GM19238 (cell line): ENCODE results near the gene CALY.

ENCODE experiments used
- DNase-seq: peaks from one replicate; pipeline ENCODE4 v3.0.0; 2011; ENCODE audit warnings: low spot score; ENCODE audit not compliant: insufficient read length

The CALY gene

DNA sequence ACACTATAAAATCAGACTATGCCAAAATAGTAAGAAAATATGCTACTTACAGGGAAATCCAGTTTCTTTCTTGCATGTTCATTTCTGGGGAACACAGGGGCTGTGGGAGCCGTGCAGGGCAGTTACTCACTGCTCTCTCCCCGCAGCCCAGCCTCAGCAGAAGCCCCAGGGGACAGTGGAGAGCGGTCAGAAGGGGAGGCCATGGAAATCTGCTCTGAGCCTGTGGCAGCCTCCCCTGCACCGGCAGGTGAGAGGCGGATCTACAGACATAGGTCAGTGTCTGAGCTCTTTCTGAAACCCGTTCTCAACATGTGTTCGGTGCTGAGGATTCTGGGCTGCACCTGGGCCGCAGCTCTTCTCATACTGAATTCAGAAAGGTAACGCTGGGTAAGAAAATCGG, 25.1 kb downstream of the CALY start:
- no peak for DNase-seq

DNA sequence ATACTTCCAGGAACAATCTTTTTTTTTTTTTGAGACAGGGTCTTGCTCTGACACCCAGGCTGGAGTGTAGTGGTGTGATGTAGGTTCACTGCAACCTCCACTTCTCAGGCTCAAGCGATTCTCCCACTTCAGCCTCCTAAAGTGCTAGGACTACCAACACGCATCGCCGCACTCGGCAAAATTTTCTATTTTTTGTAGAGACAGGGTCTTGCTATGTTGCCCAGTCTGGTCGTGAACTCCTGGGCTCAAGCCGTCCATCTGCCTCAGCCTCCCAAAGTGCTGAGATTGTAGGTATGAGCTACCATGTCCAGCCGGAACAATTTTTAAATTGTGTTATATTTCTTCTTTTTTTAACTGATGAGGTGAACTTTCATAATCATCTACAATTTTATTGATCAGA, 25.9 kb downstream of the CALY start:
- DNase-seq = no peak

DNA sequence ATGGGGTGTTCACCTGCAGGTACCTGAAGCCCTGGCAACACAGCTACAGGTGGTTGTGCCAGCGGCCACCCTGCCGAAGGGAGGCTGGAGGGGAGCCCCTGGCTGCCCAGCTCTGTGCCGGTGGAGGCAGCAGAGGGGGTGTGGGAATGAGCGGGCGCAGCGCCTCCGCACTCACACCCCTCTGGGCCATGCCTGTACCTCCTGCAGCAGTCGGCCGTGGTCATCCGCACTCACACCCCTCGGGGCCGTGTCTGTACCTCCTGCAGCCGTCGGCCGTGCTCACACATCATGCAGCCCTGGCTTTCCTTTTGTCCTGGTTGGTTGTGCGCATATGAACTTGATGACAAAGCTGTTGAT, 26.3 kb downstream of the CALY start:
- no peak for DNase-seq

DNA sequence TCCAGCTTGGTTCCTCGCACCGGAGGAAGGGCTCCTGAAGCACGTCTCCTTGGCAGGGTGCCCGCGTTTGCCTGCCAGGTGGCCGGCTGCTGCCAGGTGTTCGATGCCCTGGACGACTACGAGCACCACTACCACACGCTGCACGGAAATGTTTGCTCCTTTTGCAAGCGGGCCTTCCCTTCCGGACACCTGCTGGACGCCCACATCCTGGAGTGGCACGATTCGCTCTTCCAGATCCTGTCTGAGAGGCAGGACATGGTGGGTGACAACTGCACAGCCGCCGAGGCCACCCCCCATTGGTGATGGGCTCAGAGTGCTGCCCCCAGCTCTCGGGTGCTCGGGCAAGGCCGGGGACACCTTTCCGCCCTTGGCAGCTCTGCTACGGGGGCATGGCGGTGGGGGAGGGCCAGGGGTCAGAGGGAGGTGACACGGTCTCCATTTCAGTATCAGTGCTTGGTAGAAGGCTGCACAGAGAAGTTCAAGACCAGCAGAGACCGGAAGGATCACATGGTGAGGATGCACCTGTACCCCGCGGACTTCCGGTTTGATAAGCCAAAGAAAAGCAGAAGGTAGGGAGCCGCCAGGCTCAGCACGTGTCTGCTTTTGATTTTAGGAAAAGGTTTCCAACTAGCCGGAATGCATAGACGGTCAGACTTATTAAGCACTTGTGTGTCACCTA, 26.8 kb downstream of the CALY start:
- DNase-seq = no peak

DNA sequence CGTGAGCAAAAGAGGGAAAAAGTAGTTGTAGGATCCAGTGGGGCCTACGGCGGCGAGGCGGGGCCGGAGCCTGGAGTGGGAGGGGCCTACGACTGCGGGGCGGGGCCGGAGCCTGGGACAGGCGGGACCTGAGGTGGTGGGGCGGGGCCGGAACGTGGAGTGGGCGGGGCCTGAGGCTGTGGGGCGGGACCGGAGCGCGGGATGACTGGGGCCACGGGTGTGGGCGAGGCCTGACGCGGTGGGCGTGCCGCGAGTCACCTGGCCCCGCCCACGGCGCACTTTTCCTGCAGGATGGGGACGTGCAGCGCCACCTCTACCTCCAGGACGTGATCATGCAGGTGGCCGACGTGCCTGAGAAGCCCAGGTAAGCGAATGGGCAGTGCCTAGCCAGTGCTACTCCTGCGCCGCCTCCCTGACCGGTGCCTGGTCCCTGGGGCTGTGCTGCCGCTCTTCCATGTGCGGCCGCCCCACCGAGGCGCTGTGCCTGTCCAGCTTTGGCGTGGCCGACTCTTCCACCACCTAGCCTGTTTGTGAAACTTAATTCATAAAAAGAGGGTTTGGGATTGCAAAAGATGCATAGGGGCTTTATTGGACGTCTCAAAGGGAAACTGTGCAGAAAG, 27.5 kb downstream of the CALY start:
- peak; percentile 90 for DNase-seq

DNA sequence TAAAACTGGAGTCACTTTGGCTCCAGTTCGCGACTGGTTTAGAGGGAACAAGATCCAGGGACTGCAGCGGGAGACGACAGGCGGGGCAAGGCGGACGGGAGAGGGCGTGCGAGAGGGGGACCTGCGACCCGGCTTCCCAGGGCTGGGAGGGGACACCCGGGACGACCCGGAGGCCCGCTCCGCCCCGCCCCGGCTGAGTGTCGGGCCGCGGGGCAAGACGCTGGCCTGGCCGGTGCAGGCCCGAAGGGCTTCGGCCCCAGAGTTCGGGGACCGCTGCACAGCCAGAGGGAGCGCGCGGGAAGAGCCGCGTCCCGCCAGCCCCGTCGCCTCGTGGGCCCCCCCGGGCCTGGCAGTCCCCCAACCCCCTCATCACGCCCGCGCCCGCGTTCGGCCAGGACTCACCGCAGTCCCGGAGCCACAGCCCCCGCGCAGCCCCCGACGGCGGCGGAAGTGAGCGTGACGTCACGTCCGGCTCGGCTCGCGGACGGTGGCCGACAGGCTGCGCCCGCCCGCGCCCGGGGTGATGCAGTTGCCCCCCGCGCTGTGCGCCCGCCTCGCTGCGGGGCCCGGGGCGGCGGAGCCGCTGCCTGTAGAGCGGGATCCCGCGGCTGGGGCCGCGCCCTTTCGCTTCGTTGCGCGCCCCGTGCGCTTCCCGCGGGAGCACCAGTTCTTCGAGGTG, 28.1 kb downstream of the CALY start, which contains the start of the genes TUBGCP2 and ZNF511:
Gene TUBGCP2 (minus strand): TSS at position 452 of the 679 bp plus-strand sequence. CDS start 5,931 bp downstream, outside the sequence.
Gene ZNF511 (plus strand): TSS at position 494 of the 679 bp plus-strand sequence. CDS start 30 bp downstream, at position 524.
- DNase-seq = peak; percentile 89

DNA sequence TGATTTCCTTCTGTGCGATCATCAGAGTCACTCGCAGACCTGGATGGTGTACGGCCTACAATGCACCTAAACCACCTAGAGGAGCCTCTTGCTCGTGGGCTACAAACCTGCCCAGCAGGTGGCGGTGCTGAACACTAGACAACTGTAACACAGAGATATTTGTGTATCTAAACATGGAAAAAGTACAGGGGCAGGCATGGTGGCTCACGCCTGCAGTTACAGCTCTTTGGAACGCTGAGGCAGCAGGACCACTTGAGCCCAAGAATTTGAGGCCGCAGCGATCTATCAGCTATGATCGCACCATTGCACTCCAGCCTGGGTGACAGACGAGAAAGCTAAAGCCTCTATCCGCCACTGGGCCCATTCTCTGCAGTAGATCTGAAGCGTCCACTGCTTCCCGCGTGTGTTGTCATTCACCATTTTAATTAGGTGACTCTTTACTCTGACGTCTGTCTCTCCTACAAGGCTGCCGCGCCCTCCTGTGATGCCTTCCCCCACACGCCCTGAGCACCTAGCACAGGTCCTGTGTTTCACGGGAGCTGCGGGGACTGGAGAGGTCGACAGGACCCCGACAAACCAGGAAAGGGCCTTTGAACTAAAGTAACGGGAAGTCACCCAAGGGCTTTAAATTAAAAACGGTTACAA, 28.8 kb downstream of the CALY start:
- DNase-seq = peak; percentile 67

DNA sequence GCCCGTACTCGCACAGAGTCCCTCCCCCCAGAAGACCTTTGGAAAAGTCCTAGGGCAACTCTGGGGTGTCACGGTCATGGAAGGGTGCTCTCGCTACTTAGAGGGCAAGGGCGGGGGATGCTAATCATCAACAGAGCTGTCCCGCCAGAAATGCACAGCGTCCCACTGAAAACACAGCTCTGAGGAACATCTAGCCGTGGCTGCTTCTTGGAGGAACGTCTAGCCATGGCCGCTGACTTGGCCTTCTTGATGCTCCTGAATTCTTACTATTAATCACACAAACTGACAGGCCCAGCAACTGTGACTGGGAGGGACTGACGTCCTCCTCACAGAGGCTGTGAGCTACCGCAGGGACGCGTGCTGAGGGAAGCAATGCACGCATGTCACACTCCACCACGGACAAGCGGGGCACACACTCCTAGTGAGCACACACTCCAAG, 29.7 kb downstream of the CALY start:
- no peak for DNase-seq

DNA sequence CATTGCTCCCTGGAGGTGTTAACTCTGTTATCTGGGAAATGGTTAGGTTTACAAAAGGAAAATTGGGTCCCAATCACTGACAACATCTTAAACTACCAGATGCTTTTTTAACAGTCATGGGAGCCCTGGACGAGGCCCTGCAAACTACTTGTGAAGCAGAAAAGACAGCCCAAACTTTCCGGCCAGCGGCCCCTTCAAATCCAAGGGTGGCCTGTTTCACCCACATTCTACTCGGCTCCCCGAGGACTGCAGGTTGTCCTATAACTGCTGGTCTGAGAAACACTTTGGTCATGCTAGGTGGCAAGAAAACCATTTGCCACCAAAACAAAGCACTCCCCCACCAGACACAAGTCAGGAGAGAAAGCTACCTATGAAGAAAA, 30.6 kb downstream of the CALY start:
- DNase-seq = no peak

DNA sequence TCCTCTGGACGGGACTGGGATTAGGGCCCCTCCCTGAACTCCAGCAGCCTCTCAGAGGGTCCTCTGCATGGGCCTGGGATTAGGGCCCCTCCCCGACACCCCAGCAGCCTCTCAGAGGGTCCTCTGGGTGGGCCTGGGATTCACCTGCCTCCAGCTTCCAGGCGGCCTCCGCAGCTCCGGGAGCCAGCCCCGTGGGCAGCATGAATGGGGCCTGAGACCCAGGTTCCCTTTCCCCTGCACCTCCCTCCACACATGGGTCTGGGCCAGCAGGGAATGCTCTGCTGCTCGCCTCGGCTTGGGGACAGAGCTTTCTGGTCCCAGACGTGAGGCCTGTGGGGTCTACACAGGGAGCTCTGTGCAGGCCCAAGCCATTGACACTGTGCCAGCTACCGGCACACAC, 33.5 kb downstream of the CALY start:
- no peak for DNase-seq

DNA sequence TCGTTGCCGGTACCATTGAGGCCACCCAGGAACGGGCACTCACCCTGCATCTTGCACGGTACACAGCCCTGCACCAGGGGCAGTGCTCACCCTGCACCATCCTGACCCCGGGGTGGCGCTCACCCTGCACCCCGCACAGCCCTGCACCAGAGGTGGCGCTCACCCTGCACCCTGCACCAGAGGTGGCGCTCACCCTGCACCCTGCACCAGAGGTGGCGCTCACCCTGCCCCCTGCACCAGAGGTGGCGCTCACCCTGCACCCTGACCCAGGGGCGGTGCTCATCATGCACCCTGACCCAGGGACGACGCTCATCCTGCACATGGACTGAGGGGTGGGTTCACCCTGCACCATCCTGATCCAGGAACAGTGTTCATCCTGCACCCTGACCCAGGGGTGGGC, 34.5 kb downstream of the CALY start:
- no peak for DNase-seq

DNA sequence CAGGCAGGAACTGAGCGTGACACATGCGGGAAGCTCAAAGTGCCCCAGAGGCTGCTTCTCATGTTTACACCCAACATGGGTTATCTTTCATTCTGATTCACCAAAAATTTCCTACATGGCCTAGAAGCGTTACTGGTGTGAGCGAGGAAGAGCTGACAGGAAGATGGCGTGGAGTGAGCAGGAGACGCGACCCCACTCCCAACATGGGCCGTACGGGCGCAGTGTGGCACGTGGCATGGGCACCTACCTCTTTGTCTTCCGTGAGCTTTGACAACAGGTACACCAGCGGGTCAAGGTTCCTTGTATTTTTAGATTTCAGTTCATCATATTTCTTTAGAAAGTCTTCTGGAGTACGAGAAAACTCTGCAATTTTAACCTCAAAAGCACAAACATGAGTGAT, 37.0 kb downstream of the CALY start:
- no peak for DNase-seq

DNA sequence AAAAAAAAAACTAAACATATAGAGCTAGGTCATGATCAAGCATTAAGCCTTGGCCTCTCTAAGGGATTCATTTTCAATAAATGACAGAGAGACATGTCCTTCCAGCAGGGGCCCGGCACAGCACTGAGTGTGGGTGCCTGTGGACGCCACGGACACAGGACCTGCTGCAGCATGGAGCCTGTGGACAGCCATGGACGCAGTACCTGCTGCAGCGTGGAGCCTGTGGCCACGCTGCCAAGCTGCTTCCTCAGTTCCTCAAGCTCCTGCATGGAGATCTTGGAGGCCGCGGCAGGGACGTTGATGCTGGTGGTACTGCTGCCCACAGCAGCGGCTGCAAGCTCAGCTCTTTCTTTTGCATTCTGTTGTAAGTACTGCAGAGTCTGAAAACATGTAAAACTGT, 37.5 kb downstream of the CALY start:
- DNase-seq = no peak

DNA sequence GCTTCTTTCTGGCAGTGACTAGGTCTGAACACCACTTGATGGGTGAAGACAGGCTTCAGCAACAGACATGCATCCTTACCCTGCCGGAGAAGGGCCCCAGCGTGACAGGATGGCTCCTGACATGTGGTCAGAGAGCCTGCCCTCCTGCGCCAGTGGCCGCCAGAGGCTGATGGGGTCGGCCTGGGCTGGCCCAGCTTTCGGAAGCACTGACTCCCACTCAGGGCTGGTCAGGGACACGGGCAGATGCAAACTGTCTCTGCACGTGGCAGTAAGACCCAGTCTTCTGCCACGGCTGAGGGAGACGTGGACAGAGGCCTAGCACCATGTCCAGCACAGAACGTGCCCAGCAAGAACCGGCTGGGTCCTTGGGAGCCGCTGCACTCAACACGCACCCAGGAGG, 38.2 kb downstream of the CALY start:
- DNase-seq = no peak

DNA sequence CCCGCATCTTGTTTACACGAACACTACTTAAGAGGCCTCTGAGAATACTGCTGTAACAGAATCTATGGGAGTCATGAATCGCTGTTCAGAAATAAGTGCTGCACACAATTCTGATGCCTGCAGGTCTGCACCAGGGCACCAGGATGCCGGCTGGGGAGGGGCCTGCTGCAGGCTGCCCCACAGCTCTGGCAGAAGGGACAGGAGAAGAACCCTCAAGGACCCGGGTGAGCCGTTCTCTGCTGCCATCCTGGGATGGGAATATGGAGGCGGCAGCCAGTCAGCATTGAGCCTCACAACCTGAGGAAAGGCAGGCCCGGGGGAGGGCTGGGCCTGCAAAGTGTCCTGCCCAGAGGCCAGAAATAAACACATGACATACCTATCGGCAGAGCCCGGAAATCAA, 39.2 kb downstream of the CALY start:
- no peak for DNase-seq

DNA sequence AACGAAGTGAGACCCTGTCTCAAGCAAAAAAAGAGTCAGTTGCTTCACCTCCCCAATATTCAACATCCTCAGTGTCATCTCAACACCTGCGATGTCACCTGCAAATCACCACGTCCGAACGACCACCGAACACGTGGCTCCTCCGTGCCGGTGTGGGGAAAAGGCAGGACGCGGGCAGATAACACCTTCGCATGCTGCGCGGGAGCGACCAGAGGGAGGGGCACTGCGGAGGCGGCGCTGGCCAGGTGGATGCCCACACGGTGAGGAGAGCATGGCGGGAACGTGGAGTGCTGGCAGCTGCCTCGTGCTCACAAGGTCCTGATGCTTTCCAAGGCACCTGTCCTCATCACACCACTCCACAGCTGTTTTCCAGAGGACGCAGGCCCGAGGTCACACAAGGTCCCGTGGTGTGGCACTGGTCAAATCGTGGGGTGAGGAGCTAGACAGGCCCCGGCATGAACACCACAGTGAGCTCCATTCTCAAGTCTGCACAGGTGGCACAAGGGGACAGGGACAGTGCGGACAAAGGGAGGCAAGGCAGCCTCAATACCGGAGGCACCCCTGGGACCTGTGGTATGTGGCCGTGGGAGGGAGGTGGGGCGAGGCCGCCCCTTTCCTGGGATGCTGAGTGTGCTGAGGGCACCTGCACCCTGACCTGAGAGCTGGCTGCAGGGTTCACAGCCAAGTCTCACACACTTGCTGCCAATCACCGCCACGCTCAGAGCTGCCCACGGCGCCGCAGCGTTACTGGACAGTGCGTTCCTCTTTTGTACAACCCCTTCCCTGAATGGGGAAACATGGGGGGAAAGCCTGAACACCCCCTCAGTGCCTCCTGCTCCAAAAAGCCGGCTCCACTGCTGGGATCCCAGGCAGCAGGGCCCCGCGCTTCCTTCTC, 41.0 kb downstream of the CALY start:
- DNase-seq = no peak

DNA sequence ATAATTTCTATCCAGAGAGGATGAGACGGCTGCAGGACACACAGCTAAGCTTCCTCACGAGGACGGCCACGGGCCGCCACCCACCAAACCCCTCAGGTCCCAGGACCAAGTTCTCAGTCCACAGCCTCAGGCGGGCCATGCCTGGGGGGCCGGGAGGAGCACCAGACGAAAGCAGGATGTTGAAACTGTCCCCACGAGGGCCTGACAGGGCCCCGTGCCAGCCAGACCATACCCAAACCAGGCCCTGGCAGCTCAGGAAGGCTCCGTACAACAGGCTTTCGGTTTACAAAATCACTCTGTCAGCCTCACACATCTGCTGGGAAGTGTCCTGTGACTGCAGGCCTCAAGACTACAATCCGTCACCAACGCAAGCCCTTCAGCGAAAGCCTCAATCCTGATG, 42.5 kb downstream of the CALY start:
- no peak for DNase-seq

DNA sequence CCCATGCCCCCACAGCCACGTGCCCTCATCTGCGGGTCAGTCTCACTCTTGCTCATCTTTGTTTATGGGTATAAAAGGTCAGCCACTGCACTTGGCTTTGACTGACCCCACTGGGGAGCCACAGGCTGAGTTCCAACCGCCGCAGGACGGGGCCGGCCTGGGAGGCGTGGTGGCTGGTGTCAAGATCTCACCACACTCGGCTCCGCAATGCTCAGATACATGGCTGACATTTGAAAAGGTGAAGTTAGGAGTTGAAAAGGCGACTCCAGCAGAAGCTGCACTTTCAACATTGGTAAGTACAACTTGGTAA, 42.9 kb downstream of the CALY start:
- DNase-seq = no peak

DNA sequence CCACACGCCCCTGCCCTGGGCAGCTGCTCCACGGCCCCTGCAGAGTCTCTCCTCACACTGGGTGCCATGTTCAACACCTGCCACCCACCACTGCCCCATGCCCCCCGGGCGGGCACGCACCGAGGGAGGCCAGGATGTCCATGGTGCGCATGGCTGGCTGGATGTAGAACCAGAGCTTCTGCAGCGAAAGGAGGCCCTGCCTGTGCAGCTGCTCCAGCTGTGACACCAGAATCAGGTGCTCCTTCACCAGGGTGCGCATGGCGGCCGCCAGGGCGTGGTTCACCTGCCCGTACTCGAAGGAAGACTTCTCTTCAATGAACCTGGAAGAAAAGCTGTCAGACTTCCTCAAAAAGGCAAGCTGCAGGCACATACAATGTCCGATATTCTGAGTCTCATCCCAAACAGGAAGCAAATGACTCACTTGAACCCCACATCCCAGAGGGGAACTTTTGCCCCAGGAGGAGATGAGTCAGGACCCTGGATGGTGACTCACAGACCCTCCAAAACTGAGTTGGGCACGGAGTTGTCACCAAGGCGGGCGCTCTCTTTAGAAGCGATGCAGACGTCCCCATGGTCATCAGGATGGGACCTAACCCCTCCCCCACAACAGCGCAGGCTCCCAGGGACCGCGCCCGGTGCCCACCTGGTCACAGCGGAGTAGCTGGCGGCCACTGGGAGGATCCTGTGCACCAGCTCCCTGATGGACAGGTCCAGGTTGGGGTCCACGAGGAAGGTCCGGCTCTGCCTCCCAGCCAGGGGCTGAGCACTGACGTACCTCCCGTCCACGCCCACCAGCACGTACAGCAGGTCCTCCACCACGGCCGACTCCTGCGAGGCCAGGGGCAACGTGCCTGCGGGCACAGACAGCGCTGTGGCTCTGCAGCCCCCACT, 43.5 kb downstream of the CALY start:
- no peak for DNase-seq

DNA sequence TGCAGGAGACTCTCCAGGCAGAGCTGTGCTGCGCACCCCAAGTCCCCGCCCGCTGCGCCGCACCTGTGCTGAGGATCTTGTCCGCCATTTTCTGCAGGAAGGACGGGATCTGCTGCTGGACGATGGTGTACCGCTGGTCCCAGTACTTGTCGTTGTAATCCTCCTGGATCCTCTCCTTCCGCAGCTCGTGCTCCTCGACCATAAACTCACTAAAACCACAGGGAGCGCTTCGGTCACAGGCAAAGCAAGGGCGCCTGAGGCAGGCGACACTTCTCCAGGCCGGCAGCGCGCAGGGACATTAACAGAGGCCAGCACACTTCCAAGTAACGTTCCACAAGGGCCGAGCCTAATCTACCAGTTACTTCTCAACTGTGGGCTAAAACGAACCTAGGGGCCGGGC, 46.9 kb downstream of the CALY start:
- no peak for DNase-seq
